SJCRH30 (cell line): ENCODE data around the gene EXOC1L. TPM values are rescaled to one million over a fixed set of nuclear protein-coding genes. Genes with fewer than 3 reads are reported as not detected.

Source experiments
- DNase-seq, 2 experiments: peaks; one replicate each; pipeline ENCODE4 v3.0.0-alpha.2; 2015 to 2020
- H3K27ac ChIP-seq: fragments of 250-450 bp; sonication (Bioruptor Pico); 2 replicates; pipeline ENCODE4 v1.5.1; 2020; ENCODE audit warnings: mild to moderate bottlenecking, moderate library complexity
- H3K27me3 ChIP-seq: fragments of 250-450 bp; sonication (Bioruptor Pico); 2 replicates; pipeline ENCODE4 v1.5.1; 2020; ENCODE audit warnings: mild to moderate bottlenecking, moderate library complexity
- H3K36me3 ChIP-seq: fragments of 250-450 bp; sonication (Bioruptor Pico); 2 replicates; pipeline ENCODE4 v1.5.1; 2020; ENCODE audit warnings: mild to moderate bottlenecking, moderate library complexity
- H3K4me1 ChIP-seq: fragments of 250-450 bp; sonication (Bioruptor Pico); 2 replicates; pipeline ENCODE4 v1.5.1; 2020; ENCODE audit warnings: mild to moderate bottlenecking, moderate library complexity
- H3K4me3 ChIP-seq: fragments of 250-450 bp; sonication (Bioruptor Pico); 2 replicates; pipeline ENCODE4 v1.5.1; 2020; ENCODE audit warnings: mild to moderate bottlenecking, moderate library complexity
- H3K9me3 ChIP-seq: fragments of 250-450 bp; sonication (Bioruptor Pico); replicated peaks from 2 replicates; pipeline ENCODE4 v1.5.1; 2020; ENCODE audit warnings: mild to moderate bottlenecking, moderate library complexity
- total RNA-seq: library from RNA; depleted of rRNA; stranded (reverse); fragments of >200 nt; shearing (Covaris generic); gene quantifications from 2 replicates; pipeline ENCODE4 v1.2.3, GENCODE V29; 2014; rRNA removed

The EXOC1L gene, protein sequence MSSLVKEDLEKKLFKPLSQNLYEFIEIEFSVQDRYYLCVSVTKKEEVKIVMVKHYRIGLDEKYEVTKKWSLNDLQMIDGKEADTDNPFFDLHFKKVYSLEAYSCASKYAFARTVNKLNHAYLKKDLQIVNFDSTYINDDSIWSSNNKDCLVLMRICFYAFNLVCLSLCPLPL
- not detected in 2 replicates for total RNA-seq

- H3K36me3 ChIP-seq, result no peaks in the 10 kb centered on the region
- H3K27ac ChIP-seq, result no peak within 1 kb of the TSS
- no peak within 1 kb of the TSS for H3K4me3 ChIP-seq
- no peaks in the 10 kb centered on the region; the same call in 1 of the 2 replicates for H3K9me3 ChIP-seq
- no peaks in the 10 kb centered on the region; the same call in 1 of the 2 replicates for H3K27me3 ChIP-seq
- no peak for DNase-seq
- H3K4me1 ChIP-seq, result no peaks in the 10 kb centered on the region
Observed at GRCh38 chr4:55819634-55820033, at the start of gene EXOC1L. Gene EXOC1L (plus strand): TSS chr4:55819790. CDS start chr4:55820027, 237 bp downstream.

DNA sequence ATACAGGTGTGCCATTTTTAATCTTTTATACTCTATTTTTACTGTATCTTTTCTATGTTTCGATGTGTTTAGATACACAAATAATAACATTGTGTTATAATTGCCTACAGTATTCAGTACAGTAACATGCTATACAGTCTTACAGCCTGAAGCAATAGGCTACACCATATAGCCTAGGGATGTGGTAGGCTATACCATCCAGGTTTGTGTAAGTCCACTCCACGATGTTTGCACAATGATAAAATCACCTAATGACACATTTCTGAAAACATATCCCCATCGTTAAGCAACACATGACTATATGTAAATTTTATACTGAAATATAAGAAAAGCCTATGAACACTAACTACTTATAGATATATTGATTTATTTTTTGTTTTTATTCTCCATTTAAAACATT lies 48.9 kb upstream of the EXOC1L start:
- no peak for DNase-seq
- H3K36me3 ChIP-seq, result no peaks in the 10 kb centered on the region
- peaks cover 10% of the 10 kb centered on the region; the same call in 1 of the 2 replicates for H3K4me1 ChIP-seq
- no peaks in the 10 kb centered on the region; the same call in 1 of the 2 replicates for H3K27me3 ChIP-seq
- H3K27ac ChIP-seq, result no peak overlapping the region
- H3K4me3 ChIP-seq, result no peak overlapping the region
- H3K9me3 ChIP-seq, result no peaks in the 10 kb centered on the region

DNA sequence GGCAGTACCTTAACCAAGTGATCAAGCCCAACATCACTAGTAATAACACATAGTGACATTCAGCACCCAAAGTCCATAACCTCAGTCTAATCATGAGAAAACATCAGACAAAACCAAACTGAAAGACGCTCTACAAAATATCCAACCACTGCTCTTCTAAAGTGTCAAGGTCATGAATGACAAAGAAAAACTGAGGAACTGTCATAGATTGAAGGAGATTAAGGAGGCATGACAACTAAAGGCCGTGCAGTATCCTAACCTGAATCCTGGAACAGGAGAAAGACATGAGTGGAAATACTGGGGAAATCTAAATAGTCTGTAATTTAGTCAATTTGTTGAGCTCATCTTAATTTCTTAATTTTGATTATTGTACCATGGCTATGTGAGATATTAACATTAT lies 38.2 kb upstream of the EXOC1L start:
- DNase-seq, result no peak
- Histone ChIP-seq H3K9me3 (no peaks in the 10 kb centered on the region), H3K27me3 (no peaks in the 10 kb centered on the region), H3K27ac (no peak overlapping the region), H3K4me3 (no peak overlapping the region), H3K36me3 (no peaks in the 10 kb centered on the region), H3K4me1 (no peaks in the 10 kb centered on the region)

DNA sequence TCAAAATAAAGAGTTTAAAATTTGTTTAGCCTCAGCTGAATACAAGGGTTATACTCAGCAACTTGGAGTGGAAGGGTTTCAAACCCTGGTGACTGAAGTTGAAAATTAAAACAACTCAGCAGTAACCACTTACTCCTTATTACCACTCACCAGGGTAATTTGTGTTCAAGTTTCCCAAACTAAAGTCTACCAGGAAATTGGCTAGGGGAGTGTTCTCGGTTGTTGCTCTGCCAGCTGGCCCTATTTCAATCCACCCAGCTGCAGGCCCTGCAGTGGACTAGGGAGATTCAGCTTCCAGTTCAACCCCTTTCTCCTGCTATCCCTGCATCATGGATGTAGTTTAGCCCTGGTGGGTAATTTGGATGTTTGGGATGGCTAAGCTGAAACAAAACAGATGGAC lies 37.8 kb upstream of the EXOC1L start:
- no peaks in the 10 kb centered on the region for H3K36me3 ChIP-seq
- no peak overlapping the region for H3K4me3 ChIP-seq
- no peaks in the 10 kb centered on the region for H3K9me3 ChIP-seq
- H3K4me1 ChIP-seq, result no peaks in the 10 kb centered on the region
- no peaks in the 10 kb centered on the region for H3K27me3 ChIP-seq
- no peak for DNase-seq
- no peak overlapping the region for H3K27ac ChIP-seq

DNA sequence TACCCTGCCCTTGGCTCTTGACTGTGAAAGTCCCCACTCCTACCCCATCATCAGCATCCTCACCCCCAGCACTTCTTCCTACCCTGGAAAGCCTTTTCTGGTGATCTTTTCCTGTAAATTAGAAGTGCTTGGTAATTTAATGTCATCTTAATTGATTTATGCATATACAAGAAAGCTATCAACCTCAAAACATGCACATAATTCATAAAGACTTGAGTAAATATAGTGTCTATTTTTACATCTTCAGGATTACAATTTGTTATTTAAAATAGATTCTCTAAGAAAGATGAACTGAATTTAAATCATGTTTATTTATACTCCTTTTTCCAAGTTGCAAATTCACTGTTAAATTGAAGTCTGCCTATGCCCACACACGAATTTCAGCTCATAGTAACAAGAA lies 36.0 kb upstream of the EXOC1L start:
- no peak for DNase-seq
- Histone ChIP-seq H3K27me3 (0 out of 2 replicates have a peak, but pooled peaks cover 2% of the 10 kb centered on the region), H3K9me3 (no peaks in the 10 kb centered on the region), H3K27ac (no peak overlapping the region), H3K4me1 (no peaks in the 10 kb centered on the region), H3K4me3 (no peak overlapping the region), H3K36me3 (no peaks in the 10 kb centered on the region)

- no peak for DNase-seq
- H3K27ac ChIP-seq, result no peak overlapping the region
- 0 out of 2 replicates have a peak, but pooled peaks cover 2% of the 10 kb centered on the region for H3K27me3 ChIP-seq
- H3K9me3 ChIP-seq, result no peaks in the 10 kb centered on the region
- H3K4me3 ChIP-seq, result no peak overlapping the region
- H3K36me3 ChIP-seq, result no peaks in the 10 kb centered on the region
- no peaks in the 10 kb centered on the region for H3K4me1 ChIP-seq
Observed at GRCh38 chr4:55784747-55785146, 34.8 kb upstream of the EXOC1L start.

- Histone ChIP-seq H3K4me1 (no peaks in the 10 kb centered on the region), H3K9me3 (no peaks in the 10 kb centered on the region), H3K27me3 (peaks cover 2% of the 10 kb centered on the region; the same call in 1 of the 2 replicates), H3K27ac (no peak overlapping the region), H3K4me3 (no peak overlapping the region), H3K36me3 (no peaks in the 10 kb centered on the region)
- DNase-seq, result peak; percentile 20 to 34
Observed at GRCh38 chr4:55791666-55792065, 27.9 kb upstream of the EXOC1L start.

DNA sequence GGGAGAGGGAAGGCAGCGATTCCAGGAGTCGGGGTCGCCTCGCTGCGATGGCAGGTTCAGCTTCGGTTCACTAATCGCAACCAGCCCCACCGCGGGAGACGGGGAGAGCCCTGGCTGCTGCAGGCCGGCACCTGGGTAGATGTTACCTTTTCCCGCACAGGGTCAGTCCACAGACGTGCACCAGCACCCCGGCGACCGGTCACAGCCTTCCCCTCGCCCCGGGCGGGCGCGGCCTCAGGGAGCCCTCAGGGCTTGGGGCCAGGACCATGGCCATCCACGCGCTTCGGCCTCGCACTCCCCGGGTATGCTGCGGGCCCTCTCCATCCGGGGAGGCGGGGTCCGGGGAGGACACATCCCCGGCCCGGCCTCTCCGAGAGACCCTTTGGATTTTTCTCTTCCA lies 26.1 kb upstream of the EXOC1L start:
- no peak overlapping the region for H3K4me3 ChIP-seq
- H3K4me1 ChIP-seq, result no peaks in the 10 kb centered on the region
- H3K27ac ChIP-seq, result no peak overlapping the region

DNA sequence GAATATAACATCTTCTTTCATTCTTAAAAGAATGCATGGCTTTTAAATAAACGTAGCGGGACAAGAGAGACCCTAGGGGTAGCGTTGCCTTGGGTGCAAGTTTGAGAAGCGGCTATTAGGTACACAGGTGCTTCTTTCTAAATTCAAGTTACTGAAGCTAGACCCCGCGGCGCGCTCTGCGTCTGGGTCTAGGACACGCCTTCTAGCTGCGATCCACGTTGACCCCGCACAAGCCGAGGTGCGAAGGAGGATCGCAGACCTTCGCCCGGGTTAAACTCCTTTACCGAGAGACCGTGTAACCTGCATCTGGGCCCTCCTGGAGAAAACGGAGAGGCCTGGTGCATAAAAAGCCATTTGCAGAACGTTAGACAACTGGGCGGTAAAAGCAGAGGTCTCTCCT lies 25.5 kb upstream of the EXOC1L start:
- no peaks in the 10 kb centered on the region for H3K4me1 ChIP-seq
- no peaks in the 10 kb centered on the region for H3K36me3 ChIP-seq
- H3K4me3 ChIP-seq, result no peak overlapping the region
- no peak for DNase-seq
- no peaks in the 10 kb centered on the region; the same call in 1 of the 2 replicates for H3K27me3 ChIP-seq
- no peaks in the 10 kb centered on the region for H3K9me3 ChIP-seq
- H3K27ac ChIP-seq, result no peak overlapping the region

More for the DNA sequence above, 26.1 kb upstream of the EXOC1L start:
- Histone ChIP-seq H3K36me3 (no peaks in the 10 kb centered on the region), H3K9me3 (no peaks in the 10 kb centered on the region), H3K27me3 (no peaks in the 10 kb centered on the region; the same call in 1 of the 2 replicates)
- DNase-seq, result no peak

DNA sequence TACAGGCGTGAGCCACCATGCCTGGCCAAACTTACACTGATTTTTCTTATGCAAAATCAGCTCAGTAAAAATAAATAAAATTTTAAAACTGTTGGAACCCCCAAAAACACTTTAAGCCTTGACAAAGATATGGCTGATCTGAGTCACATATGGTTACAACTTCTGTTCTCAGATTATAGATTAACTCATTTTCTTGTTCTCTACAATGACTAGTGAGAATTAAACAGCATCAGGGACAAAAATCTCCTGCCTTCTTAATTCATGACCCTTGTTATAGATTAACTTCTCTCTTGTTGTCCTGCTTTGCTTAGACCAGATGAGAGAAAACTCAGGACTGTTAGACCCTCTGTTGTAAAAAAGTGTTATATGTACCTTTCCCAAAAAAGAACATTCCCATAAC lies 24.2 kb upstream of the EXOC1L start:
- Histone ChIP-seq H3K27ac (no peak overlapping the region), H3K4me3 (no peak overlapping the region), H3K27me3 (no peaks in the 10 kb centered on the region; the same call in 1 of the 2 replicates), H3K4me1 (no peaks in the 10 kb centered on the region), H3K9me3 (no peaks in the 10 kb centered on the region), H3K36me3 (no peaks in the 10 kb centered on the region)
- DNase-seq, result no peak

DNA sequence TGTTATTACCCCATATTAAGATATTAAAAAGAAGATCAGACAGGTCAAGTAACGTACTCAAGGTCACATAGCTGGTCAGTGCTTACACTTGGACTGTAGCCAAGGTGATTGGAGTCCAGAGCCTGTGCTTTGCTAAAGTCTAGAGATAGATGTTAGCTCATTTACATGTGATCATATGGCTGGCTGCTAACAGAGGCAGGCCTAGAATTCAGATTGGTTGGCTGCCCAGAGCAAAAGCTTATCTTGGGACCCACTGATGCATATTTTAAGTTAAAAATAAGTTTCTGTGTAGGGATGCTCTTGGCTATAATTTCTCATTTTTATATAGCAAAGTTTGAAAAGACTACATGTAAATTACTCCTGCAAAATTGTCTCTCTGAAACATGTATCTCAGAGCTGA lies 18.1 kb upstream of the EXOC1L start:
- no peaks in the 10 kb centered on the region for H3K4me1 ChIP-seq
- no peak overlapping the region for H3K27ac ChIP-seq
- H3K36me3 ChIP-seq, result no peaks in the 10 kb centered on the region
- H3K9me3 ChIP-seq, result no peaks in the 10 kb centered on the region
- H3K27me3 ChIP-seq, result no peaks in the 10 kb centered on the region
- no peak overlapping the region for H3K4me3 ChIP-seq
- no peak for DNase-seq

DNA sequence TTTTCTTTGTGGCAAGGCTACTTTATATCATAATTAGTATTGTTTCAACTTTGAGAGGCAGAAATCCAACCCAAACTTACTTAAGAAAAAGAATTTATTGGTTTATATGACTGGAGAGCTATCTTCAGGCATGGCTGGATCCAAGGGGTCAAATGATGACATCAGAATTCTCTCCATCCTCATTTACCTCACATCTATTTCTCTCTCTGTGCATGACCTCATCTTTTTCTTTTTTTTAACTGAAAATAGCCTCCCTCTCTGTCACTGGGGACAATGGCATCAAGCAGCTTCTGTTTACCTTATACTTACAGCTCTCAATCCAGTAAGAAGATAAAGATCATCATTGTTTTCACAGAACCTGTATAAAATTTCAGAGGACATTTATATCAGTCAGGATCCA lies 12.0 kb upstream of the EXOC1L start:
- H3K4me1 ChIP-seq, result no peaks in the 10 kb centered on the region
- no peak overlapping the region for H3K4me3 ChIP-seq
- no peaks in the 10 kb centered on the region for H3K36me3 ChIP-seq
- no peaks in the 10 kb centered on the region for H3K9me3 ChIP-seq
- H3K27me3 ChIP-seq, result no peaks in the 10 kb centered on the region
- H3K27ac ChIP-seq, result no peak overlapping the region
- DNase-seq, result no peak

- Histone ChIP-seq H3K4me3 (no peak overlapping the region), H3K4me1 (no peaks in the 10 kb centered on the region), H3K36me3 (no peaks in the 10 kb centered on the region), H3K27ac (no peak overlapping the region), H3K9me3 (no peaks in the 10 kb centered on the region), H3K27me3 (no peaks in the 10 kb centered on the region)
- DNase-seq, result no peak
Observed at GRCh38 chr4:55808186-55808585, 11.4 kb upstream of the EXOC1L start.

DNA sequence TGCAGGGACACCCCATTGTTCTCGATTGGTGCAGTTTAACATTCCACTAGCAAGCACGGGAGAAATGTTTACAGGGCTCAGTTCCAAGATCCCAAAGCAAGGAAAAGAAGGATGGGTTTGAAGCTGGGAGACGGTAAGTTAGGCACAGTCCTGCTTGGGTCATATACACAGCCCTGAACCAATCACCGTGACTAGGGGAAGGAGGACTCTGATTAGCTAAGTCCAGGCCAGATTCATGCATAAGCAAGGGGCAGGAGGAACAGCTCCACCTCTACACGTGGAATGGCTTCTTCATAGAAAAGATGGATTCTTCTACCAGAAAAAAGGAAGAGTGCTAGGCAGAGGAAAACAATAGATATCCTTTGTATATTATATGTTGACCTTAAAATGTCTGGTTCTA lies 11.0 kb upstream of the EXOC1L start:
- Histone ChIP-seq H3K4me1 (no peaks in the 10 kb centered on the region), H3K27ac (no peak overlapping the region), H3K4me3 (no peak overlapping the region), H3K36me3 (no peaks in the 10 kb centered on the region), H3K27me3 (no peaks in the 10 kb centered on the region), H3K9me3 (no peaks in the 10 kb centered on the region)
- no peak for DNase-seq

- Histone ChIP-seq H3K27ac (no peak overlapping the region), H3K27me3 (no peaks in the 10 kb centered on the region; the same call in 1 of the 2 replicates), H3K9me3 (no peaks in the 10 kb centered on the region), H3K4me1 (no peaks in the 10 kb centered on the region), H3K36me3 (no peaks in the 10 kb centered on the region), H3K4me3 (no peak overlapping the region)
- no peak for DNase-seq
Observed at GRCh38 chr4:55817691-55818090, 1.9 kb upstream of the EXOC1L start.

GRCh38 chr4:55820279-55820678 lies 689 bp downstream of the EXOC1L start:
- H3K4me1 ChIP-seq, result no peaks in the 10 kb centered on the region
- no peak for DNase-seq
- no peaks in the 10 kb centered on the region; the same call in 1 of the 2 replicates for H3K9me3 ChIP-seq
- no peak overlapping the region for H3K4me3 ChIP-seq
- no peaks in the 10 kb centered on the region for H3K36me3 ChIP-seq
- no peak overlapping the region for H3K27ac ChIP-seq
- no peaks in the 10 kb centered on the region; the same call in 1 of the 2 replicates for H3K27me3 ChIP-seq
